Measurements from ENCODE around the gene CDKL2.

Gene CDKL2

GRCh38 chr4:75566911-75567310, 63.4 kb downstream of the CDKL2 start:
- TF ChIP-seq REST (IDR thresholded peaks at IDR 0.05; ENCODE audit: low read depth) (no peak), TCF12 (IDR thresholded peaks at IDR 0.05; ENCODE audit: low read depth) (no peak), MAX (IDR thresholded peaks at IDR 0.05) (no peak), NFIC (IDR thresholded peaks at IDR 0.05) (no peak), CREB1 (IDR thresholded peaks at IDR 0.05; ENCODE audit: low read depth) (no peak), ZBTB7A (IDR thresholded peaks at IDR 0.05; ENCODE audit: low read depth) (no peak), FOXM1 (IDR thresholded peaks at IDR 0.05; ENCODE audit: borderline replicate concordance, low read depth) (no peak), CEBPB (IDR thresholded peaks at IDR 0.05) (no peak), TAF1 (IDR thresholded peaks at IDR 0.05; ENCODE audit: low read depth) (no peak), YY1 (IDR thresholded peaks at IDR 0.05; ENCODE audit: low read depth) (no peak), RAD21 (IDR thresholded peaks at IDR 0.05; ENCODE audit: low read depth) (no peak)

- no peak for TF ChIP-seq ZBTB7A (IDR thresholded peaks at IDR 0.05; ENCODE audit: low read depth)
- no peak for TF ChIP-seq NFIC (IDR thresholded peaks at IDR 0.05)
- TF ChIP-seq REST (IDR thresholded peaks at IDR 0.05; ENCODE audit: low read depth): no peak
- no peak for TF ChIP-seq YY1 (IDR thresholded peaks at IDR 0.05; ENCODE audit: low read depth)
- no peak for TF ChIP-seq CREB1 (IDR thresholded peaks at IDR 0.05; ENCODE audit: low read depth)
- no peak for TF ChIP-seq RAD21 (IDR thresholded peaks at IDR 0.05; ENCODE audit: low read depth)
- no peak for TF ChIP-seq TCF12 (IDR thresholded peaks at IDR 0.05; ENCODE audit: low read depth)
- TF ChIP-seq EP300 (IDR thresholded peaks at IDR 0.05; ENCODE audit: borderline replicate concordance): no peak
- TF ChIP-seq FOXM1 (IDR thresholded peaks at IDR 0.05; ENCODE audit: borderline replicate concordance, low read depth): no peak
- no peak for TF ChIP-seq TEAD4 (IDR thresholded peaks at IDR 0.05)
Observed at GRCh38 chr4:75565481-75565880, 64.8 kb downstream of the CDKL2 start.

- TF ChIP-seq EGR1 (IDR thresholded peaks at IDR 0.05) (no peak), ZBTB7A (IDR thresholded peaks at IDR 0.05; ENCODE audit: low read depth) (no peak), FOXM1 (IDR thresholded peaks at IDR 0.05; ENCODE audit: borderline replicate concordance, low read depth) (no peak), TAF1 (IDR thresholded peaks at IDR 0.05; ENCODE audit: low read depth) (no peak), CEBPB (IDR thresholded peaks at IDR 0.05) (no peak), EP300 (IDR thresholded peaks at IDR 0.05; ENCODE audit: borderline replicate concordance) (no peak), MAX (IDR thresholded peaks at IDR 0.05) (no peak), REST (IDR thresholded peaks at IDR 0.05; ENCODE audit: low read depth) (no peak), RAD21 (IDR thresholded peaks at IDR 0.05; ENCODE audit: low read depth) (no peak), TEAD4 (IDR thresholded peaks at IDR 0.05) (no peak), CREB1 (IDR thresholded peaks at IDR 0.05; ENCODE audit: low read depth) (no peak), YY1 (IDR thresholded peaks at IDR 0.05; ENCODE audit: low read depth) (no peak), TCF12 (IDR thresholded peaks at IDR 0.05; ENCODE audit: low read depth) (no peak)
Observed at GRCh38 chr4:75564023-75564422, 66.3 kb downstream of the CDKL2 start.

- TF ChIP-seq EP300 (IDR thresholded peaks at IDR 0.05; ENCODE audit: borderline replicate concordance): 0 out of 2 replicates have a peak, but pooled peaks have one; percentile 45
- no peak for TF ChIP-seq NFIC (IDR thresholded peaks at IDR 0.05)
- peak; percentile 95 for TF ChIP-seq TEAD4 (IDR thresholded peaks at IDR 0.05)
Observed at GRCh38 chr4:75561789-75562188, 68.5 kb downstream of the CDKL2 start.

GRCh38 chr4:75557696-75558095, 72.6 kb downstream of the CDKL2 start:
- TF ChIP-seq FOXM1 (IDR thresholded peaks at IDR 0.05; ENCODE audit: borderline replicate concordance, low read depth) (no peak), CEBPB (IDR thresholded peaks at IDR 0.05) (no peak), ZBTB7A (IDR thresholded peaks at IDR 0.05; ENCODE audit: low read depth) (no peak), EP300 (IDR thresholded peaks at IDR 0.05; ENCODE audit: borderline replicate concordance) (no peak), REST (IDR thresholded peaks at IDR 0.05; ENCODE audit: low read depth) (no peak), NFIC (IDR thresholded peaks at IDR 0.05) (no peak), USF1 (IDR thresholded peaks at IDR 0.05) (no peak), YY1 (IDR thresholded peaks at IDR 0.05; ENCODE audit: low read depth) (no peak), TAF1 (IDR thresholded peaks at IDR 0.05; ENCODE audit: low read depth) (no peak), TCF12 (IDR thresholded peaks at IDR 0.05; ENCODE audit: low read depth) (no peak), TEAD4 (IDR thresholded peaks at IDR 0.05) (no peak), EGR1 (IDR thresholded peaks at IDR 0.05) (no peak), CREB1 (IDR thresholded peaks at IDR 0.05; ENCODE audit: low read depth) (no peak), RAD21 (IDR thresholded peaks at IDR 0.05; ENCODE audit: low read depth) (no peak), MAX (IDR thresholded peaks at IDR 0.05) (no peak)
